A673 (cell line): Measurements from ENCODE around the gene COL1A1. TPM values are rescaled to one million over a fixed set of nuclear protein-coding genes. Genes with fewer than 3 reads are reported as not detected.

Experiments
- BruUV-seq: library from RNA; stranded (reverse); fragments of 400-500 nt; replicated peaks from 2 replicates; lab custom pipeline; 2021; lab: Mats Ljungman, UMichigan
- CTCF ChIA-PET: fragments of 300-600 bp; sonication (Branson Sonifier 250); formaldehyde crosslinking; loops from one replicate; lab custom pipeline; 2022; ENCODE audit warnings: antibody characterized with exemption; lab: Charles Lee
- POLR2A ChIA-PET: fragments of 300-600 bp; sonication (Branson Sonifier 250); formaldehyde crosslinking; loops from one replicate; lab custom pipeline; 2022; ENCODE audit warnings: antibody characterized with exemption; ENCODE audit not compliant: low non-redundant PET; lab: Charles Lee
- DNase-seq: peaks from one replicate; pipeline ENCODE4 v3.0.0-alpha.2; 2015; ENCODE audit warnings: low spot score
- H3K27ac ChIP-seq: fragments of 200-600 bp; sonication (generic); 2 replicates; pipeline ENCODE4 v1.5.1; 2016; ENCODE audit warnings: mixed run types, low read depth, mild to moderate bottlenecking, mixed read lengths, antibody characterized with exemption, low read length; ENCODE audit not compliant: poor library complexity, severe bottlenecking
- H3K27me3 ChIP-seq: fragments of 200-600 bp; sonication (generic); replicated peaks from 2 replicates; pipeline ENCODE4 v1.6.1; 2017; ENCODE audit warnings: mixed run types, low read depth, mild to moderate bottlenecking, mixed read lengths, antibody characterized with exemption, low read length; ENCODE audit not compliant: insufficient read depth, poor library complexity
- H3K36me3 ChIP-seq: fragments of 200-600 bp; sonication (generic); 2 replicates; pipeline ENCODE4 v1.6.1; 2016; ENCODE audit warnings: mixed run types, mild to moderate bottlenecking, mixed read lengths, antibody characterized with exemption, low read length; ENCODE audit not compliant: insufficient read depth, poor library complexity, severe bottlenecking
- H3K4me1 ChIP-seq: fragments of 200-600 bp; sonication (generic); 2 replicates; pipeline ENCODE4 v1.6.1; 2017; ENCODE audit warnings: mixed run types, mild to moderate bottlenecking, mixed read lengths, antibody characterized with exemption, low read length; ENCODE audit not compliant: insufficient read depth, poor library complexity, severe bottlenecking
- H3K4me3 ChIP-seq: fragments of 200-600 bp; sonication (generic); 2 replicates; pipeline ENCODE4 v1.5.1; 2016; ENCODE audit warnings: low read depth, mixed run types, mild to moderate bottlenecking, mixed read lengths, low read length; ENCODE audit not compliant: poor library complexity, severe bottlenecking
- H3K9me3 ChIP-seq: fragments of 200-600 bp; sonication (generic); 2 replicates; pipeline ENCODE4 v1.6.1; 2016; ENCODE audit warnings: mixed run types, low read depth, mild to moderate bottlenecking, mixed read lengths, antibody characterized with exemption, low read length; ENCODE audit not compliant: poor library complexity, severe bottlenecking
- EZH2 ChIP-seq: fragments of 200-600 bp; sonication (generic); IDR thresholded peaks from 2 replicates; pipeline ENCODE4 v1.6.1; 2017; ENCODE audit warnings: borderline replicate concordance, low read depth, mild to moderate bottlenecking, mixed read lengths, antibody characterized with exemption, low read length; ENCODE audit not compliant: poor library complexity, severe bottlenecking
- intact Hi-C: fragments of 100-400 bp; cut with micrococcal nuclease; formaldehyde crosslinking; loops from one replicate; pipeline ENCODE4 v1.10.0; 2022; ENCODE audit not compliant: unreplicated experiment
- total RNA-seq: library from RNA; stranded (reverse); gene quantifications from 2 replicates; pipeline ENCODE4 v1.2.3, GENCODE V29; 2021
- TF ChIP-seq, protein P1 (sequence below): fragments of 300-800, 200-600 bp; sonication (generic); conservative IDR thresholded peaks from 2 replicates; pipeline ENCODE4 v1.5.1; 2017; ENCODE audit warnings: low read depth, mild to moderate bottlenecking, antibody characterized with exemption, low read length, moderate library complexity, mixed read lengths

COL1A1 gene
- total RNA-seq, 1 experiment from 2014 or later = 24.6 TPM

DNA sequence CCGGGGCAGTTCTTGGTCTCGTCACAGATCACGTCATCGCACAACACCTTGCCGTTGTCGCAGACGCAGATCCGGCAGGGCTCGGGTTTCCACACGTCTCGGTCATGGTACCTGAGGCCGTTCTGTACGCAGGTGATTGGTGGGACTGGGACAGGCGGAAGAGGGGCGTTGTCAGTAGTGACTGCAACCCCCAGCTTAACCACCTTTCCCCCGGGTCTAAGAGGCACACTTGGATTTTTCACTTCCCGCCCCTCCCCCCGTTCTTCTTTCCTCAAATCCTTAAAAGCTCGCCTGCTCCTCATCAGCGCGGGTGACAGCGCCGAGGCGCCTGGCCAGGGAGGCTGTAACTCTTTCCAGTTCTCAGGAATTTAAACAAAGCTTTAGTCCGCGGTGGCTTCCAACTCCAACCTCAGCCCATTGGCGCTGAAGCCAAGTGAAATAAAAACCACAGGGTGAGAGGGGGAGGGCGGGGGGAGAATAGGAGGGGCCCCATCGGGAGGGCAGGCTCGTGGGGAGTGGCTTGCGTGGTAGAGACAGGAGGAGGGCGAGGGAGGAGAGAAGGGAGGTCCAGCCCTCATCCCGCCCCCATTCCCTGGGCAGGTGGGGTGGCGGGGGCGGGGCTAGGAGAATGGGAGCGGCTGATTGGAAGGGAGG, 1.5 kb downstream of the COL1A1 start:
- ChIA-PET CTCF (interaction anchor here (0.5 to 2.3 kb wide), 27 partner anchors 13 to 936 kb away, joined by 3 to 25 read pairs (median 5); partner anchors contain the start of genes LRRC59 and TMEM92), POLR2A (interaction anchor here (0.6 kb wide), 2 partner anchors 12 to 88 kb away, joined by 4 to 24 read pairs; no protein-coding TSS in a partner anchor)
- H3K4me1 ChIP-seq = peaks cover 27% of the 10 kb centered on the region
- H3K36me3 ChIP-seq = no peaks in the 10 kb centered on the region
- intact Hi-C loops = loop anchor here (1.0 kb wide), 2 partner anchors 73 to 97 kb away; no protein-coding TSS in a partner anchor
- peak; percentile 94 for DNase-seq
- TF ChIP-seq EZH2 = no peak
- TF ChIP-seq, protein P1, sequence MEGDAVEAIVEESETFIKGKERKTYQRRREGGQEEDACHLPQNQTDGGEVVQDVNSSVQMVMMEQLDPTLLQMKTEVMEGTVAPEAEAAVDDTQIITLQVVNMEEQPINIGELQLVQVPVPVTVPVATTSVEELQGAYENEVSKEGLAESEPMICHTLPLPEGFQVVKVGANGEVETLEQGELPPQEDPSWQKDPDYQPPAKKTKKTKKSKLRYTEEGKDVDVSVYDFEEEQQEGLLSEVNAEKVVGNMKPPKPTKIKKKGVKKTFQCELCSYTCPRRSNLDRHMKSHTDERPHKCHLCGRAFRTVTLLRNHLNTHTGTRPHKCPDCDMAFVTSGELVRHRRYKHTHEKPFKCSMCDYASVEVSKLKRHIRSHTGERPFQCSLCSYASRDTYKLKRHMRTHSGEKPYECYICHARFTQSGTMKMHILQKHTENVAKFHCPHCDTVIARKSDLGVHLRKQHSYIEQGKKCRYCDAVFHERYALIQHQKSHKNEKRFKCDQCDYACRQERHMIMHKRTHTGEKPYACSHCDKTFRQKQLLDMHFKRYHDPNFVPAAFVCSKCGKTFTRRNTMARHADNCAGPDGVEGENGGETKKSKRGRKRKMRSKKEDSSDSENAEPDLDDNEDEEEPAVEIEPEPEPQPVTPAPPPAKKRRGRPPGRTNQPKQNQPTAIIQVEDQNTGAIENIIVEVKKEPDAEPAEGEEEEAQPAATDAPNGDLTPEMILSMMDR = no peak
- peaks cover 19% of the 10 kb centered on the region for H3K27me3 ChIP-seq
- H3K4me3 ChIP-seq = peak overlapping the region; percentile 49
- no peaks in the 10 kb centered on the region for H3K9me3 ChIP-seq
- no TSS peak for BruUV-seq
- no peak overlapping the region for H3K27ac ChIP-seq

DNA sequence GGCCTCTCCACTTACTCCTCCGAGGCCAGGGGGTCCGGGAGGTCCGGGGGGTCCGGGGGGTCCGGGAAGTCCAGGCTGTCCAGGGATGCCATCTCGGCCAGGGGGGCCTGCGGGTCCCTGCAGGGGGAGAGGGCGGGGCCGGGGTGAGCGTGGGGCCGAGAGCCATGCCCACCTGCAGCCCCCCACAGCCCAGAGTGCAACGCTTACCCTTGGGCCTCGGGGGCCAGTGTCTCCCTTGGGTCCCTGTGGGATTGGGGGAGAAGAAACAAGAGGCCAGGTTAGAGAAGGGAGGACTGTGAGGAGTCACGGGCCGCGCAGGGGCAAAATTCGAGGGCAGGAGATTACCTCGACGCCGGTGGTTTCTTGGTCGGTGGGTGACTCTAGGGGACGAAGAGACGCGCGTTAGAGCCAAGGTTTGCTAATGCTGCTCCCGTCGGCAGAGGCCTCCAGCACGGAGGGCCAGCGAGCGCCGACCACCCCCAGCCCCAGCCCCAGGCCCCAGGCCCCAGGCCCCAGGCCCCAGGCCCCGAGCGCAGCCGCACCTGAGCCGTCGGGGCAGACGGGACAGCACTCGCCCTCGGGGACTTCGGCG, 2.1 kb downstream of the COL1A1 start:
- Histone ChIP-seq H3K4me1 (peaks cover 27% of the 10 kb centered on the region), H3K4me3 (peak overlapping the region; percentile 49), H3K27me3 (peaks cover 19% of the 10 kb centered on the region), H3K27ac (no peak overlapping the region), H3K36me3 (no peaks in the 10 kb centered on the region), H3K9me3 (no peaks in the 10 kb centered on the region)
- intact Hi-C loops = no loop called here
- CTCF ChIA-PET = interaction anchor here (0.5 to 2.3 kb wide), 11 partner anchors 29 to 937 kb away, joined by 3 to 23 read pairs (median 7); partner anchors contain the start of gene TMEM92
- no peak for DNase-seq
- BruUV-seq = no TSS peak
- TF ChIP-seq EZH2 = no peak
- TF ChIP-seq, protein P1 = no peak
- POLR2A ChIA-PET = interaction anchor here (0.6 kb wide), 1 partner anchor 87 kb away, joined by 4 read pairs; no protein-coding TSS in a partner anchor

DNA sequence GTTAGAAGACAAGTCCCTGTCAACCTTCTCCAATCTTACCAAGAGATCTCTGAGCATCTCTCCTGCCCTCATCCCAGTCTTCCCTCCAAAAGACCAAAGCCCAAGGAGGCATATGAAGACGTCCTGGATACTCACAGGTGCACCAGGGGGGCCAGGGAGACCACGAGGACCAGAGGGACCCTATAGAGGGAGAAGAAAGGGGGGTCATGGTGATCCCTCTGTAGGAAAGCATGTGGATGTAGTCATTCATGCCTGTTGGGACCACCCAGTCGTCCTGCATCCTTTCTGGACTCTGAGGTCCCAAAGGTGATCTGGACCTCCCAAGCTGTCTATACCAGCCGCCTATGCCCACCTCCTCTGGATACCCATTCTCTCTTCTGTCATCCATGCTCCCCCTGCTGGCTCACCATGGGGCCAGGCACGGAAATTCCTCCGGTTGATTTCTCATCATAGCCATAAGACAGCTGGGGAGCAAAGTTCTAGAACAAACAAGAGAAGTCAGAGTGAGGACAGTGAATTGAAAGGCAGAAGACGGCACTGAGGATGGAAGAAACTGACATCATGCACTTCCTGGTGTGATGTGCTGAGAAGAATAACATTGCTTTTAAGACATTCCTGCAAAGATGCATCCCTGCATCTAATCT, 3.3 kb downstream of the COL1A1 start:
- Histone ChIP-seq H3K27ac (no peak overlapping the region), H3K27me3 (peaks cover 19% of the 10 kb centered on the region), H3K9me3 (no peaks in the 10 kb centered on the region), H3K36me3 (no peaks in the 10 kb centered on the region), H3K4me1 (peaks cover 27% of the 10 kb centered on the region), H3K4me3 (no peak overlapping the region)
- POLR2A ChIA-PET = no interaction called here
- CTCF ChIA-PET = interaction anchor here (1.0 to 1.1 kb wide), 2 partner anchors 29 to 83 kb away, joined by 3 to 12 read pairs; no protein-coding TSS in a partner anchor
- TF ChIP-seq, protein P1 = peak; percentile 85
- no peak for TF ChIP-seq EZH2
- DNase-seq = peak; percentile 82
- no TSS peak for BruUV-seq
- intact Hi-C loops = loop anchor here (1.0 kb wide), 1 partner anchor 29 kb away; no protein-coding TSS in a partner anchor
